ENCODE data around the gene PTPN4.

PTPN4 gene

GRCh38 chr2:119741001-119741400 is 18.7 kb upstream of the PTPN4 start:
- DNase-seq (ENCODE audit: low spot score): no peak
- in situ Hi-C loops (cut with MboI; ENCODE audit: low pct_unique_long_range_greater_than_20kb, low sequenced_read_pairs, unreplicated experiment): no loop called here
- no peak for TF ChIP-seq CTCF (IDR thresholded peaks at IDR 0.05; ENCODE audit: extremely low read depth, insufficient read depth, missing control alignments)

- in situ Hi-C loops (cut with MboI; ENCODE audit: low pct_unique_long_range_greater_than_20kb, low sequenced_read_pairs, unreplicated experiment): no loop called here
These were observed 17.9 kb upstream of the PTPN4 start for GRCh38 chr2:119741868-119742267.

GRCh38 chr2:119744335-119744939 is 15.3 kb upstream of the PTPN4 start:
- no peak for DNase-seq (ENCODE audit: low spot score)
- TF ChIP-seq CTCF (IDR thresholded peaks at IDR 0.05; ENCODE audit: extremely low read depth, insufficient read depth, missing control alignments): no peak
- in situ Hi-C loops (cut with MboI; ENCODE audit: low pct_unique_long_range_greater_than_20kb, low sequenced_read_pairs, unreplicated experiment): no loop called here

More at GRCh38 chr2:119741868-119742267, 17.9 kb upstream of the PTPN4 start:
- no peak for DNase-seq (ENCODE audit: low spot score)
- no peak for TF ChIP-seq CTCF (IDR thresholded peaks at IDR 0.05; ENCODE audit: extremely low read depth, insufficient read depth, missing control alignments)

GRCh38 chr2:119745566-119745965 is 14.2 kb upstream of the PTPN4 start:
- no peak for TF ChIP-seq CTCF (IDR thresholded peaks at IDR 0.05; ENCODE audit: extremely low read depth, insufficient read depth, missing control alignments)
- no peak for DNase-seq (ENCODE audit: low spot score)
- in situ Hi-C loops (cut with MboI; ENCODE audit: low pct_unique_long_range_greater_than_20kb, low sequenced_read_pairs, unreplicated experiment): no loop called here

GRCh38 chr2:119746836-119747686 is 12.7 kb upstream of the PTPN4 start:
- no peak for DNase-seq (ENCODE audit: low spot score)
- TF ChIP-seq CTCF (IDR thresholded peaks at IDR 0.05; ENCODE audit: extremely low read depth, insufficient read depth, missing control alignments): no peak
- in situ Hi-C loops (cut with MboI; ENCODE audit: low pct_unique_long_range_greater_than_20kb, low sequenced_read_pairs, unreplicated experiment): no loop called here

- no peak for TF ChIP-seq CTCF (IDR thresholded peaks at IDR 0.05; ENCODE audit: extremely low read depth, insufficient read depth, missing control alignments)
- in situ Hi-C loops (cut with MboI; ENCODE audit: low pct_unique_long_range_greater_than_20kb, low sequenced_read_pairs, unreplicated experiment): no loop called here
- no peak for DNase-seq (ENCODE audit: low spot score)
These were observed 11.6 kb upstream of the PTPN4 start for GRCh38 chr2:119748135-119748534.

Data from GM13977 (cell line).